HCT116 (cell line): Measurements from ENCODE around the gene DIP2C. TPM values are rescaled to one million over a fixed set of nuclear protein-coding genes. Genes with fewer than 3 reads are reported as not detected.

Experiments used
- ATAC-seq: fragments of 200-7000 bp; cut with Tn5 transposase; 2 replicates; pipeline ENCODE4 v1.9.1; 2020; ENCODE audit warnings: mild to moderate bottlenecking, moderate library complexity
- BruUV-seq: library from RNA; stranded (reverse); fragments of 400-500 nt; replicated peaks from 2 replicates; lab custom pipeline; 2021; lab: Mats Ljungman, UMichigan
- CTCF ChIA-PET: fragments of 300-600 bp; sonication (Branson Sonifier 250); formaldehyde crosslinking; loops from one replicate; lab custom pipeline; 2021; ENCODE audit warnings: antibody characterized with exemption; lab: Charles Lee
- POLR2A ChIA-PET: fragments of 300-600, 350-600 bp; sonication (Branson Sonifier 250); formaldehyde crosslinking; loops from one replicate; lab custom pipeline; 2021; ENCODE audit warnings: antibody characterized with exemption; lab: Charles Lee
- RAD21 ChIA-PET, 2 experiments: fragments of 300-600 bp; sonication (Branson Sonifier 250); formaldehyde crosslinking; loops; one replicate each; lab custom pipeline; 2023; ENCODE audit warnings: low total read pairs in 2 of 2; ENCODE audit not compliant: uncharacterized antibody in 2 of 2, unreplicated experiment in 2 of 2, low non-redundant PET in 1 of 2; lab: Charles Lee
- DNase-seq: peaks from one replicate; pipeline ENCODE4 v3.0.0-alpha.2; 2010; ENCODE audit warnings: low read depth, low spot score
- H2AFZ ChIP-seq: fragments of 200-600 bp; shearing (Covaris generic), sonication (generic); 2 replicates; pipeline ENCODE4 v1.6.1; 2017; ENCODE audit warnings: low read depth, mixed run types, mixed read lengths, antibody characterized with exemption, low read length; ENCODE audit not compliant: poor library complexity, severe bottlenecking
- H3K27ac ChIP-seq: 2 replicates; pipeline ENCODE4 v1.5.1; 2012; ENCODE audit warnings: low read depth, low read length
- H3K27me3 ChIP-seq: fragments of 200-600 bp; sonication (generic); 2 replicates; pipeline ENCODE4 v1.6.1; 2016; ENCODE audit warnings: mixed run types, low read length, mixed read lengths; ENCODE audit not compliant: insufficient read depth
- H3K36me3 ChIP-seq, 2 experiments: fragments of 200-500 bp in 1 of 2; fragments of 200-600 bp in 1 of 2; sonication (Bioruptor generic) in 1 of 2; sonication (generic) in 1 of 2; 2 replicates each; pipeline versions ENCODE4 v1.5.1 to v1.6.1; 2014 to 2016; ENCODE audit warnings: low read length in 2 of 2, inconsistent platforms in 1 of 2, mixed read lengths in 1 of 2, mixed run types in 1 of 2; ENCODE audit not compliant: insufficient read depth in 2 of 2, control insufficient read depth in 1 of 2
- H3K4me1 ChIP-seq, 2 experiments: fragments of 200-600 bp in 1 of 2; sonication (generic) in 1 of 2; 2 replicates each; pipeline versions ENCODE4 v1.5.1 to v1.6.1; 2012 to 2017; ENCODE audit warnings: low read length in 2 of 2, inconsistent platforms in 1 of 2, mild to moderate bottlenecking in 1 of 2, mixed read lengths in 1 of 2, mixed run types in 1 of 2, moderate library complexity in 1 of 2; ENCODE audit not compliant: insufficient read depth in 2 of 2, control insufficient read depth in 1 of 2
- H3K4me2 ChIP-seq: fragments of 200-600 bp; sonication (generic); 2 replicates; pipeline ENCODE4 v1.6.1; 2017; ENCODE audit warnings: mixed run types, low read length, mixed read lengths
- H3K4me3 ChIP-seq, 2 experiments: fragments of 200-600 bp in 1 of 2; sonication (generic) in 1 of 2; replicated peaks in 1 of 2; 2 replicates each; pipeline ENCODE4 v1.5.1; 2011 to 2016; ENCODE audit warnings: low read length in 2 of 2, control low read depth in 1 of 2, low read depth in 1 of 2, mild to moderate bottlenecking in 1 of 2, mixed read lengths in 1 of 2, mixed run types in 1 of 2
- H3K79me2 ChIP-seq: fragments of 200-600 bp; sonication (generic); 2 replicates; pipeline ENCODE4 v1.6.1; 2017; ENCODE audit warnings: mild to moderate bottlenecking, mixed run types, low read length, moderate library complexity, mixed read lengths; ENCODE audit not compliant: insufficient read depth
- H3K9ac ChIP-seq: fragments of 200-600 bp; sonication (generic); 2 replicates; pipeline ENCODE4 v1.6.1; 2016; ENCODE audit warnings: low read length, mixed read lengths
- H3K9me2 ChIP-seq: fragments of 200-600 bp; sonication (generic), shearing (Covaris generic); 2 replicates; pipeline ENCODE4 v1.6.1; 2017; ENCODE audit warnings: mixed run types, mild to moderate bottlenecking, moderate library complexity; ENCODE audit not compliant: insufficient read depth
- H3K9me3 ChIP-seq, 2 experiments: fragments of 200-500 bp in 1 of 2; fragments of 200-600 bp in 1 of 2; sonication (Bioruptor generic) in 1 of 2; sonication (generic) in 1 of 2; 2 replicates each; pipeline ENCODE4 v1.6.1; 2014 to 2017; ENCODE audit warnings: low read length in 2 of 2, mixed read lengths in 2 of 2, inconsistent platforms in 1 of 2, low read depth in 1 of 2, mild to moderate bottlenecking in 1 of 2, mixed run types in 1 of 2, moderate library complexity in 1 of 2; ENCODE audit not compliant: control insufficient read depth in 1 of 2, insufficient read depth in 1 of 2
- H4K20me1 ChIP-seq: fragments of 200-600 bp; sonication (generic), shearing (Covaris generic); 2 replicates; pipeline ENCODE4 v1.6.1; 2017; ENCODE audit warnings: mixed run types, mild to moderate bottlenecking, moderate library complexity; ENCODE audit not compliant: insufficient read depth
- CBX3 ChIP-seq: IDR thresholded peaks from 2 replicates; pipeline ENCODE4 v1.6.1; 2012; ENCODE audit warnings: low read depth
- CEBPB ChIP-seq: IDR thresholded peaks from 2 replicates; pipeline ENCODE4 v1.6.1; 2012; ENCODE audit warnings: low read depth
- ELF1 ChIP-seq: IDR thresholded peaks from 2 replicates; pipeline ENCODE4 v1.6.1; 2012; ENCODE audit warnings: low read depth, borderline replicate concordance
- EZH2 ChIP-seq: fragments of 200-600 bp; sonication (generic); IDR thresholded peaks from 2 replicates; pipeline ENCODE4 v1.6.1; 2017; ENCODE audit warnings: antibody characterized with exemption, mixed run types
- EZH2phosphoT487 ChIP-seq: fragments of 200-600 bp; IDR thresholded peaks from 2 replicates; pipeline ENCODE4 v1.6.1; 2018; ENCODE audit warnings: antibody characterized with exemption, borderline replicate concordance
- FOSL1 ChIP-seq: IDR thresholded peaks from 2 replicates; pipeline ENCODE4 v1.6.1; 2012; ENCODE audit warnings: low read depth
- JUND ChIP-seq: IDR thresholded peaks from 2 replicates; pipeline ENCODE4 v1.6.1; 2012
- POLR2A ChIP-seq: IDR thresholded peaks from 2 replicates; pipeline ENCODE4 v1.7.0; 2011; ENCODE audit warnings: borderline replicate concordance; ENCODE audit not compliant: insufficient read depth, insufficient read length; ENCODE audit errors: extremely low read depth
- POLR2AphosphoS5 ChIP-seq: IDR thresholded peaks from 2 replicates; pipeline ENCODE4 v1.6.1; 2011; ENCODE audit warnings: mild to moderate bottlenecking, low read depth, low read length, moderate library complexity
- RAD21 ChIP-seq: IDR thresholded peaks from 2 replicates; pipeline ENCODE4 v1.6.1; 2012; ENCODE audit warnings: low read depth, mild to moderate bottlenecking
- SIN3A ChIP-seq: IDR thresholded peaks from 2 replicates; pipeline ENCODE4 v1.6.1; 2012; ENCODE audit warnings: low read depth
- SP1 ChIP-seq: IDR thresholded peaks from 2 replicates; pipeline ENCODE4 v1.6.1; 2012; ENCODE audit warnings: low read depth
- SRF ChIP-seq: IDR thresholded peaks from 2 replicates; pipeline ENCODE4 v1.6.1; 2012; ENCODE audit warnings: low read depth
- TCF7L2 ChIP-seq: IDR thresholded peaks from 2 replicates; pipeline ENCODE4 v1.7.0; 2011; ENCODE audit warnings: borderline replicate concordance, inconsistent platforms; ENCODE audit not compliant: insufficient read depth, insufficient read length; ENCODE audit errors: extremely low read depth
- YY1 ChIP-seq: IDR thresholded peaks from 2 replicates; pipeline ENCODE4 v1.6.1; 2011; ENCODE audit warnings: low read length, low read depth, moderate library complexity, mild to moderate bottlenecking; ENCODE audit not compliant: insufficient replicate concordance; ENCODE audit errors: extremely low read depth
- ZFX ChIP-seq: fragments of 450-650 bp; IDR thresholded peaks from 2 replicates; pipeline ENCODE4 v1.6.1; 2017
- ZNF274 ChIP-seq: fragments of 200-500 bp; sonication (Bioruptor generic); IDR thresholded peaks from 2 replicates; pipeline ENCODE4 v1.6.1; 2014; ENCODE audit warnings: mild to moderate bottlenecking, low read depth, low read length, inconsistent platforms
- intact Hi-C: fragments of 100-400 bp; cut with micrococcal nuclease; formaldehyde crosslinking; loops from 2 replicates; pipeline ENCODE4 v1.10.0; 2022
- total RNA-seq: library from RNA; stranded (reverse); gene quantifications from one replicate; pipeline ENCODE4 v1.2.1, GENCODE V29; 2021; ENCODE audit not compliant: unreplicated experiment
- TF ChIP-seq, protein P1 (sequence below), 3 experiments: fragments of 200-600 bp in 1 of 3; sonication (generic) in 1 of 3; IDR thresholded peaks in 2 of 3; conservative IDR thresholded peaks in 1 of 3; 2 replicates each; pipeline ENCODE4 v1.5.1; 2012 to 2017; ENCODE audit warnings: low read depth in 2 of 3, low read length in 2 of 3, antibody characterized with exemption in 1 of 3, borderline replicate concordance in 1 of 3, control low read depth in 1 of 3, mild to moderate bottlenecking in 1 of 3, mixed read lengths in 1 of 3, mixed run types in 1 of 3, moderate library complexity in 1 of 3; ENCODE audit not compliant: insufficient read depth in 1 of 3
- TF ChIP-seq, protein P2 (sequence below): IDR thresholded peaks from 2 replicates; pipeline ENCODE4 v1.6.1; 2012; ENCODE audit warnings: low read depth

Gene DIP2C
- total RNA-seq, 1 experiment from 2014 or later, result 15.4 TPM

DNA sequence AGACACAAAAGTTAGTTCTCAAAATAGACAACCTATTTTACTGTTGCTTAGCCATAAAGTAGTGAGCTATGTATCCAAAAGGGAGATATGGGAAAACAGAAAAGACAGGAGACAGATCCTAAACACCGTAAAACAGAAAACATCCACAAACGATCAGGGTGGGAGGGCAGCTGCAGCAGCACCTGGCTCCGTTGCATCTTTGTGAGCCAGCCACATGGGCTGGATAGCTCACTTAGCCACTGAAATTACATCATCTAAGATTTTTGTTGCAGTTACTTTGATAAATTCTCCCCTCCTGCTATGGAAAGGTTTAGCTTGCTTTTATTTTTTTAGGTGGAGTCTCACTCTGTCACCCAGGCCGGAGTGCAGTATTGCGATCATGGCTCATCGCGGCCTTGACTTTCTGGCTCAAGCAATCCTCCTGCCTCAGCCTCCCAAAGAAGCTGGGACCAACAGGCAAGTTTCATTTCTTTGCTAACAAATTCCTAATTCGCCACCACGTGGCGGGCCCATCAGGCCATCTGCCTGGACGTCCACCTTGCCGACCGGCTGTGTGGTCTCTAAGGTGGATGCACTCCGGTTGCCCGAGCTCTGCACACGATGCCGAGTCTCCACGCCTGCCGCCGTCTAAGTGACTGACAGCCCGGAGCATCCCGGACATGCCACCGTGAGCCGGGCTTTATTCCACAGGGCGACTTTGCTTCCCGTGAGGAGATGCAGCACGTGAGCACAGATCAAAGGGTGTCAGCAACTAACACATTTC, 159.8 kb downstream of the DIP2C start:
- no peak overlapping the region for H3K4me2 ChIP-seq
- POLR2A ChIA-PET, result no interaction called here
- TF ChIP-seq RAD21, result no peak
- no peak for TF ChIP-seq CEBPB
- no peak for TF ChIP-seq TCF7L2
- TF ChIP-seq, protein P1, sequence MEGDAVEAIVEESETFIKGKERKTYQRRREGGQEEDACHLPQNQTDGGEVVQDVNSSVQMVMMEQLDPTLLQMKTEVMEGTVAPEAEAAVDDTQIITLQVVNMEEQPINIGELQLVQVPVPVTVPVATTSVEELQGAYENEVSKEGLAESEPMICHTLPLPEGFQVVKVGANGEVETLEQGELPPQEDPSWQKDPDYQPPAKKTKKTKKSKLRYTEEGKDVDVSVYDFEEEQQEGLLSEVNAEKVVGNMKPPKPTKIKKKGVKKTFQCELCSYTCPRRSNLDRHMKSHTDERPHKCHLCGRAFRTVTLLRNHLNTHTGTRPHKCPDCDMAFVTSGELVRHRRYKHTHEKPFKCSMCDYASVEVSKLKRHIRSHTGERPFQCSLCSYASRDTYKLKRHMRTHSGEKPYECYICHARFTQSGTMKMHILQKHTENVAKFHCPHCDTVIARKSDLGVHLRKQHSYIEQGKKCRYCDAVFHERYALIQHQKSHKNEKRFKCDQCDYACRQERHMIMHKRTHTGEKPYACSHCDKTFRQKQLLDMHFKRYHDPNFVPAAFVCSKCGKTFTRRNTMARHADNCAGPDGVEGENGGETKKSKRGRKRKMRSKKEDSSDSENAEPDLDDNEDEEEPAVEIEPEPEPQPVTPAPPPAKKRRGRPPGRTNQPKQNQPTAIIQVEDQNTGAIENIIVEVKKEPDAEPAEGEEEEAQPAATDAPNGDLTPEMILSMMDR (IDR thresholded peaks at IDR 0.05 in 2 of 3, conservative IDR thresholded peaks at IDR 0.05 in 1 of 3; ENCODE audit: borderline replicate concordance in 1 of 3, insufficient read depth in 1 of 3, low read depth in 2 of 3, low read length in 2 of 3), result no peak
- TF ChIP-seq EZH2phosphoT487, result no peak
- TF ChIP-seq ELF1, result no peak
- no peak for TF ChIP-seq SIN3A
- TF ChIP-seq POLR2AphosphoS5, result no peak
- no peak for TF ChIP-seq SRF
- no peak for TF ChIP-seq EZH2
- no peak for TF ChIP-seq YY1
- no peak for TF ChIP-seq ZFX
- TF ChIP-seq ZNF274, result no peak
- no peak for TF ChIP-seq JUND
- TF ChIP-seq FOSL1, result no peak
- TF ChIP-seq, protein P2, sequence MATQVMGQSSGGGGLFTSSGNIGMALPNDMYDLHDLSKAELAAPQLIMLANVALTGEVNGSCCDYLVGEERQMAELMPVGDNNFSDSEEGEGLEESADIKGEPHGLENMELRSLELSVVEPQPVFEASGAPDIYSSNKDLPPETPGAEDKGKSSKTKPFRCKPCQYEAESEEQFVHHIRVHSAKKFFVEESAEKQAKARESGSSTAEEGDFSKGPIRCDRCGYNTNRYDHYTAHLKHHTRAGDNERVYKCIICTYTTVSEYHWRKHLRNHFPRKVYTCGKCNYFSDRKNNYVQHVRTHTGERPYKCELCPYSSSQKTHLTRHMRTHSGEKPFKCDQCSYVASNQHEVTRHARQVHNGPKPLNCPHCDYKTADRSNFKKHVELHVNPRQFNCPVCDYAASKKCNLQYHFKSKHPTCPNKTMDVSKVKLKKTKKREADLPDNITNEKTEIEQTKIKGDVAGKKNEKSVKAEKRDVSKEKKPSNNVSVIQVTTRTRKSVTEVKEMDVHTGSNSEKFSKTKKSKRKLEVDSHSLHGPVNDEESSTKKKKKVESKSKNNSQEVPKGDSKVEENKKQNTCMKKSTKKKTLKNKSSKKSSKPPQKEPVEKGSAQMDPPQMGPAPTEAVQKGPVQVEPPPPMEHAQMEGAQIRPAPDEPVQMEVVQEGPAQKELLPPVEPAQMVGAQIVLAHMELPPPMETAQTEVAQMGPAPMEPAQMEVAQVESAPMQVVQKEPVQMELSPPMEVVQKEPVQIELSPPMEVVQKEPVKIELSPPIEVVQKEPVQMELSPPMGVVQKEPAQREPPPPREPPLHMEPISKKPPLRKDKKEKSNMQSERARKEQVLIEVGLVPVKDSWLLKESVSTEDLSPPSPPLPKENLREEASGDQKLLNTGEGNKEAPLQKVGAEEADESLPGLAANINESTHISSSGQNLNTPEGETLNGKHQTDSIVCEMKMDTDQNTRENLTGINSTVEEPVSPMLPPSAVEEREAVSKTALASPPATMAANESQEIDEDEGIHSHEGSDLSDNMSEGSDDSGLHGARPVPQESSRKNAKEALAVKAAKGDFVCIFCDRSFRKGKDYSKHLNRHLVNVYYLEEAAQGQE, result no peak
- no peak for TF ChIP-seq POLR2A
- no peak for TF ChIP-seq SP1
- TF ChIP-seq CBX3, result no peak
- TF ChIP-seq, all 23 proteins: peak for 0
- H3K9me3 ChIP-seq, result no peaks in the 10 kb centered on the region
- H2AFZ ChIP-seq, result no peak overlapping the region
- ATAC-seq, result no peak
- no peak overlapping the region for H3K9ac ChIP-seq
- intact Hi-C loops, result no loop called here
- no peaks in the 10 kb centered on the region for H3K9me2 ChIP-seq
- 0 out of 4 replicates have a peak, but pooled peaks cover 0 to 5% of the 10 kb centered on the region in 2 experiments for H3K4me1 ChIP-seq
- no TSS peak for BruUV-seq
- ChIA-PET CTCF (no interaction called here), RAD21 (no interaction called here)
- DNase-seq, result no peak
- no peaks in the 10 kb centered on the region for H3K36me3 ChIP-seq
- H3K27ac ChIP-seq, result no peak overlapping the region
- no peaks in the 10 kb centered on the region for H3K27me3 ChIP-seq
- no peak overlapping the region for H3K4me3 ChIP-seq
- H4K20me1 ChIP-seq, result no peaks in the 10 kb centered on the region
- no peaks in the 10 kb centered on the region for H3K79me2 ChIP-seq
